ENCODE measurements around the gene SLC22A8.

GRCh38 chr11:62962391-62962790 is 53.2 kb downstream of the SLC22A8 start:
- no peak for TF ChIP-seq CTCF (IDR thresholded peaks at IDR 0.05)
- TF ChIP-seq POLR2A (IDR thresholded peaks at IDR 0.05), result no peak
- TF ChIP-seq POLR2AphosphoS5 (IDR thresholded peaks at IDR 0.05), result no peak
